IMR-90 (cell line): ENCODE measurements around the gene LTA. TPM values are rescaled to one million over a fixed set of nuclear protein-coding genes. Genes with fewer than 3 reads are reported as not detected.

Source experiments
- ATAC-seq: fragments of 200-7000 bp; cut with Tn5 transposase; 2 replicates; pipeline ENCODE4 v1.9.1; 2020; ENCODE audit warnings: low read depth, mild to moderate bottlenecking, moderate library complexity
- BruUV-seq: library from RNA; stranded (reverse); fragments of 400-500 nt; replicated peaks from 2 replicates; lab custom pipeline; 2021; lab: Mats Ljungman, UMichigan
- CTCF ChIA-PET: fragments of 300-600 bp; formaldehyde crosslinking; extraction: SDS; loops from one replicate; lab custom pipeline; 2021; ENCODE audit warnings: antibody characterized with exemption; lab: Yijun Ruan, JAX
- POLR2A ChIA-PET: fragments of 300-600 bp; sonication (Branson Sonifier 250); formaldehyde crosslinking; loops from one replicate; lab custom pipeline; 2022; ENCODE audit warnings: antibody characterized with exemption; ENCODE audit not compliant: unreplicated experiment; lab: Charles Lee
- DNase-seq: peaks from one replicate; pipeline ENCODE4 v3.0.0; 2013
- H2AFZ ChIP-seq: replicated peaks from 2 replicates; pipeline ENCODE3; 2013; ENCODE audit warnings: low read length, mild to moderate bottlenecking; ENCODE audit not compliant: poor library complexity
- H2AK5ac ChIP-seq: 2 replicates; pipeline ENCODE4 v1.6.1; 2013; ENCODE audit warnings: low read depth, low read length, inconsistent platforms
- H2AK9ac ChIP-seq: replicated peaks from 2 replicates; pipeline ENCODE3; 2013; ENCODE audit warnings: mild to moderate bottlenecking, low read depth, low read length, moderate library complexity; ENCODE audit not compliant: poor library complexity
- H2BK120ac ChIP-seq: 2 replicates; pipeline ENCODE4 v1.6.1; 2013; ENCODE audit warnings: low read depth, low read length, inconsistent platforms
- H2BK15ac ChIP-seq: 3 replicates; pipeline ENCODE4 v1.6.1; 2013; ENCODE audit warnings: low read depth, low read length, inconsistent platforms
- H2BK20ac ChIP-seq: 2 replicates; pipeline ENCODE4 v1.6.1; 2013; ENCODE audit warnings: low read depth, mild to moderate bottlenecking, inconsistent platforms, low read length, moderate library complexity
- H2BK5ac ChIP-seq: 2 replicates; pipeline ENCODE4 v1.6.1; 2013; ENCODE audit warnings: mild to moderate bottlenecking, low read depth, low read length, inconsistent platforms; ENCODE audit not compliant: poor library complexity, severe bottlenecking
- H3K14ac ChIP-seq: replicated peaks from 2 replicates; pipeline ENCODE4 v1.6.1; 2013; ENCODE audit warnings: low read depth, low read length, inconsistent platforms
- H3K18ac ChIP-seq: 2 replicates; pipeline ENCODE4 v1.6.1; 2013; ENCODE audit warnings: low read depth, low read length, control low read depth
- H3K23ac ChIP-seq: 2 replicates; pipeline ENCODE4 v1.6.1; 2013; ENCODE audit warnings: low read depth, low read length, inconsistent platforms
- H3K27ac ChIP-seq: 2 replicates; pipeline ENCODE4 v1.5.1; 2013; ENCODE audit warnings: mild to moderate bottlenecking, control low read depth, low read length; ENCODE audit not compliant: insufficient read depth
- H3K27me3 ChIP-seq: 2 replicates; pipeline ENCODE4 v1.6.1; 2013; ENCODE audit warnings: low read length; ENCODE audit not compliant: control insufficient read depth, insufficient read depth
- H3K36me3 ChIP-seq: 2 replicates; pipeline ENCODE4 v1.6.1; 2013; ENCODE audit warnings: low read length, mixed read lengths; ENCODE audit not compliant: control insufficient read depth, insufficient read depth
- H3K4ac ChIP-seq: 2 replicates; pipeline ENCODE4 v1.6.1; 2013; ENCODE audit warnings: low read depth, low read length, inconsistent platforms
- H3K4me1 ChIP-seq: 2 replicates; pipeline ENCODE4 v1.6.1; 2013; ENCODE audit warnings: low read length, mixed read lengths; ENCODE audit not compliant: control insufficient read depth, insufficient read depth
- H3K4me2 ChIP-seq: 2 replicates; pipeline ENCODE4 v1.6.1; 2013; ENCODE audit warnings: low read depth, mild to moderate bottlenecking, control low read depth, low read length, moderate library complexity
- H3K4me3 ChIP-seq: 2 replicates; pipeline ENCODE4 v1.5.1; 2013; ENCODE audit warnings: low read depth, mild to moderate bottlenecking, control low read depth, low read length, moderate library complexity; ENCODE audit not compliant: insufficient read depth
- H3K56ac ChIP-seq: 2 replicates; pipeline ENCODE4 v1.6.1; 2013; ENCODE audit warnings: low read length, inconsistent platforms; ENCODE audit not compliant: insufficient read depth; ENCODE audit errors: extremely low read depth
- H3K79me1 ChIP-seq, 2 experiments: 2 replicates each; pipeline ENCODE4 v1.6.1; 2013; ENCODE audit warnings: low read length in 2 of 2, inconsistent platforms in 1 of 2, low read depth in 1 of 2
- H3K9ac ChIP-seq: 2 replicates; pipeline ENCODE4 v1.6.1; 2013; ENCODE audit warnings: low read depth, low read length, control low read depth
- H3K9me1 ChIP-seq: 2 replicates; pipeline ENCODE4 v1.6.1; 2013; ENCODE audit warnings: low read length, inconsistent platforms; ENCODE audit not compliant: insufficient read depth
- H3K9me3 ChIP-seq: 2 replicates; pipeline ENCODE4 v1.6.1; 2013; ENCODE audit warnings: low read length; ENCODE audit not compliant: control insufficient read depth, insufficient read depth
- H4K20me1 ChIP-seq: 2 replicates; pipeline ENCODE4 v1.6.1; 2013; ENCODE audit warnings: low read length, inconsistent platforms; ENCODE audit not compliant: insufficient read depth
- H4K5ac ChIP-seq: 2 replicates; pipeline ENCODE4 v1.6.1; 2013; ENCODE audit warnings: mild to moderate bottlenecking, low read depth, low read length, control low read depth
- H4K8ac ChIP-seq, 2 experiments: 2 replicates each; pipeline ENCODE4 v1.6.1; 2013; ENCODE audit warnings: low read depth in 2 of 2, low read length in 2 of 2, control low read depth in 1 of 2, inconsistent platforms in 1 of 2
- H4K91ac ChIP-seq: 2 replicates; pipeline ENCODE4 v1.6.1; 2013; ENCODE audit warnings: low read depth, low read length, inconsistent platforms; ENCODE audit not compliant: insufficient read depth
- CEBPB ChIP-seq: IDR thresholded peaks from 2 replicates; pipeline ENCODE4 v1.6.1; 2012; ENCODE audit warnings: low read depth, low read length, improper control_type of control experiment
- CHD1 ChIP-seq: IDR thresholded peaks from 2 replicates; pipeline ENCODE4 v1.6.1; 2012; ENCODE audit warnings: low read depth, low read length, improper control_type of control experiment
- FOS ChIP-seq: fragments of 150-350 bp; IDR thresholded peaks from 2 replicates; pipeline ENCODE4 v1.6.1; 2016; ENCODE audit warnings: low read depth, low read length
- MXI1 ChIP-seq: IDR thresholded peaks from 2 replicates; pipeline ENCODE4 v1.6.1; 2012; ENCODE audit warnings: low read depth, mild to moderate bottlenecking, low read length, moderate library complexity, borderline replicate concordance
- POLR2A ChIP-seq: IDR thresholded peaks from 2 replicates; pipeline ENCODE4 v1.6.1; 2012; ENCODE audit warnings: mild to moderate bottlenecking, low read depth, low read length
- WGBS, 2 experiments: methylation state at CpG; one replicate each; pipeline versions ENCODE4 v1.1.5 to v1.1.7; 2013; ENCODE audit warnings: missing lambda C conversion rate in 2 of 2; ENCODE audit not compliant: insufficient read length in 1 of 2; ENCODE audit errors: extremely low coverage in 2 of 2; 5-methylcytosine and 5-hydroxymethylcytosine counted together
- dilution Hi-C: fragments of 300-500 bp; cut with HindIII; formaldehyde crosslinking; loops from one replicate; pipeline ENCODE4 v1.14.3; 2018; ENCODE audit warnings: low sequenced_read_pairs; ENCODE audit not compliant: unreplicated experiment
- in situ Hi-C: fragments of 300-500 bp; cut with MboI; formaldehyde crosslinking; loops from 3 replicates; pipeline ENCODE4 v1.14.3; 2019; ENCODE audit warnings: low sequenced_read_pairs, inconsistent platforms, mixed read lengths
- intact Hi-C: fragments of 100-400 bp; cut with micrococcal nuclease; formaldehyde crosslinking; loops from 2 replicates; pipeline ENCODE4 v1.10.0; 2022
- polyA plus RNA-seq, 3 experiments: library from polyadenylated mRNA; depleted of rRNA; stranded (reverse); fragments of >200 nt; gene quantifications; 2 replicates each; pipeline ENCODE4 v1.2.3, GENCODE V29; 2012; ENCODE audit warnings: low replicate concordance in 1 of 3
- total RNA-seq: library from RNA; depleted of rRNA; stranded (reverse); fragments of >200 nt; gene quantifications from 2 replicates; pipeline ENCODE4 v1.2.3, GENCODE V29; 2012

Gene LTA
- total and polyA plus RNA-seq, 2 of the 4 experiments (the other 2 are of a cell fraction): not detected

GRCh38 chr6:31559958-31560696, 12.0 kb upstream of the LTA start:
- peak; percentile 89 for ATAC-seq
- no TSS peak for BruUV-seq
- TF ChIP-seq POLR2A (no peak), MXI1 (no peak), CHD1 (no peak), FOS (no peak), CEBPB (no peak)
- Histone ChIP-seq H2AK9ac (peak overlapping the region; percentile 80), H3K27ac (peak overlapping the region; percentile 22), H3K9me3 (no peaks in the 10 kb centered on the region), H2BK20ac (peak overlapping the region; percentile 20), H4K20me1 (no peaks in the 10 kb centered on the region), H3K14ac (peak overlapping the region; percentile 52), H2AK5ac (peak overlapping the region; percentile 78; the same call in 1 of the 2 replicates), H3K18ac (no peak overlapping the region; the same call in 1 of the 2 replicates), H4K91ac (peak overlapping the region; percentile 52), H3K9me1 (peaks cover 19% of the 10 kb centered on the region; the same call in 1 of the 2 replicates), H2BK5ac (peak overlapping the region; percentile 46), H2AFZ (peak overlapping the region; percentile 61), H4K8ac (peak overlapping the region in 1 of 2 experiments; percentile 57; a peak in 3 of 4 replicates), H2BK15ac (peak overlapping the region; percentile 21; the same call in 1 of the 3 replicates), H3K4me3 (no peak overlapping the region), H2BK120ac (peak overlapping the region; percentile 72), H3K36me3 (peaks cover 27% of the 10 kb centered on the region), H3K56ac (peak overlapping the region; percentile 39; the same call in 1 of the 2 replicates), H3K9ac (no peak overlapping the region), H3K4me2 (peak overlapping the region; percentile 27; the same call in 1 of the 2 replicates), H4K5ac (no peak overlapping the region), H3K4ac (peak overlapping the region; percentile 66), H3K27me3 (no peaks in the 10 kb centered on the region), H3K23ac (peak overlapping the region; percentile 59; the same call in 1 of the 2 replicates), H3K4me1 (peaks cover 18% of the 10 kb centered on the region), H3K79me1 (peaks cover 9 to 20% of the 10 kb centered on the region in 2 experiments; a peak in 3 of 4 replicates)
- 100% methylated on average over 1 of the region's 7 CpGs; no CpG with 5 or more reads in 1 of the 2 experiments for WGBS, 2 experiments
- POLR2A ChIA-PET: no interaction called here
- intact Hi-C loops (loop anchor here (2.0 kb wide), 1 partner anchor 55 kb away; the partner anchor contains the start of gene AIF1), dilution Hi-C loops (no loop called here), in situ Hi-C loops (no loop called here)
- CTCF ChIA-PET: interaction anchor here (0.7 kb wide), 2 partner anchors 13 to 38 kb away, joined by 4 to 6 read pairs; partner anchors contain the start of gene NFKBIL1
- DNase-seq: peak; percentile 52
